ENCODE results near the gene PARP6. TPM values are rescaled to one million over a fixed set of nuclear protein-coding genes. Genes with fewer than 3 reads are reported as not detected.
A peak's percentile ranks its signal among the peaks of the same experiment; 100 is the strongest.

PARP6 gene
- total RNA-seq, 1 donor from 2014 or later = 61.3 TPM

GRCh38 chr15:72231066-72231832 is 41.1 kb downstream of the PARP6 start, which contains the start of gene PKM:
Gene PKM, minus strand, starts transcription at chr15:72231190. Its CDS starts 12,093 bp downstream, at chr15:72219097.
- peak; percentile 98 for DNase-seq (ENCODE audit: low spot score)

DNA sequence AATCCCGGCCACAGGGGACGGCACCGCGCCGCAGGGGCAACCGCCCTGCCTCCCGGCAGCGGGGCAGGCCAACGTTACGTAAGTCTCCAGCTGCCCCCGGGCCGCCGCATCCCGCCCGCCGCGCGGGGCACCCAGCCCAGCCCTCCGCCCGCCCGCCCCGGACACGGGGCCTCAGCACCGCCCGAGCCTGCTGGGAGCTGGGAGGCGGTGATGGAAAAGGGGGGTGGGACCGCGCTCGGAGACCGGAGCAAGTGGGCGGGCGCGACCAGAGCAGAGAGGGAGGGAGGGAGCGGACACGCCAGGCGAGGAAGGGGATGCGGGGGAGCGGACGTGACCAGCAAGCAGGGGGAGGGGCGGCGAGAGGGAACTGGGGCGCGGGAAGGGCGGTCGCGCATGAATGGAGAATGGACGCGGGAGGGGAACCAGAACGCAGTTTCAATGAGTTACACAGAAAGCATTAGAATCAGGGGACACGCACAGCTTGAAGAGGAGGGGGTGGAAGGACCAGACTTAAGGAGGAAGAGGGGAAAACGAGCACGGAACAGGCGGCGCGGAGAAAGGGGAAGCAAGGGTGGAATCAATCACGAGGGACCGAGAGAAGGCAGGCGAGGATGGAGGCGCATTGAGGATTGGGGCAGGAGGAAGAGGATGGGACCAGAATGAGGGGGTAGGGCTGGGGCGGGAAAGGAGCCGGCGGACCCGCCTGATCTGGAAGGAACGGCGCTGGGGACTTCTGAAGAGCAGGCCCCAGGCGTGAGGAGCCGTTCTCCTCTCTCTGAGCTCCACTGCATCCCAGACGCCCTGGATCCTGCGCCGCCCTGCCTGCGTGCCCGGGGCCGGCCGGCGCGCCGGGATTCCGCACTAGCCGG is 41.9 kb downstream of the PARP6 start:
- peak; percentile 95 for DNase-seq (ENCODE audit: low spot score)

DNA sequence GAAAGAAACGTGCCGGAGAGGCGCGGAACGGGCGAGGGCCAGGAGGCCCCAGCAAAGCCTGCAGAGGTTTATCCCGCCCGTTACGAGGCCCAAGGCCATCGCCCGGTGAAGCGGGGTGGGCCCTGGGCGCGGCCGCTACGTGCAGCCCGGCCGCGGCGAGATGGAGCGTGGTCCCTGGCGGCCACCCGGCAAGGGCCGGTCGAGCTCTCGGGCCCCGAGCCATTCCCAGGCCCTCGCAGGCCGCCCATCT is 42.5 kb downstream of the PARP6 start:
- DNase-seq (ENCODE audit: low spot score) = no peak

- no peak for DNase-seq (ENCODE audit: low spot score)
These were observed 43.0 kb downstream of the PARP6 start for GRCh38 chr15:72229076-72229946.

DNA sequence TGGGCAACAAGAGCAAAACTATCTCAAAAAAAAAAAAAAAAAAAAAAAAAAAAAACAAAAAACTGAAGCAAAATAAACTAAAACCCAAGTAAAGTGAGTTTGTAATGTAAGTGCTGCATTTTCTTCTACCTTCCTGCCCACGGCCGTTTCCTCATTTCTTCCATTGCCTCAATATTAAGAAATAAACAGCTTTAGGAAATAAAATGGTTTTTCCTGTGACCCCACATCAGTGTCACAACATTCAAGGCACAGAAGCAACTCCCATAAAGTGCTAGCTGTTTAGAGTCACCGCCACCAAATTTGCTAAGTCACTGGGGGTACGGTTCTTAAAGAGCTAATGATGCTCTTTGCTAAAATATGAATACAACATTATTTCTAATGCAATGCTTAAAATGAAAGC is 44.6 kb downstream of the PARP6 start:
- DNase-seq (ENCODE audit: low spot score) = no peak

- no peak for DNase-seq (ENCODE audit: low spot score)
These were observed 45.2 kb downstream of the PARP6 start for GRCh38 chr15:72227192-72227586.

GRCh38 chr15:72223278-72223677 is 49.1 kb downstream of the PARP6 start:
- no peak for DNase-seq (ENCODE audit: low spot score)

DNA sequence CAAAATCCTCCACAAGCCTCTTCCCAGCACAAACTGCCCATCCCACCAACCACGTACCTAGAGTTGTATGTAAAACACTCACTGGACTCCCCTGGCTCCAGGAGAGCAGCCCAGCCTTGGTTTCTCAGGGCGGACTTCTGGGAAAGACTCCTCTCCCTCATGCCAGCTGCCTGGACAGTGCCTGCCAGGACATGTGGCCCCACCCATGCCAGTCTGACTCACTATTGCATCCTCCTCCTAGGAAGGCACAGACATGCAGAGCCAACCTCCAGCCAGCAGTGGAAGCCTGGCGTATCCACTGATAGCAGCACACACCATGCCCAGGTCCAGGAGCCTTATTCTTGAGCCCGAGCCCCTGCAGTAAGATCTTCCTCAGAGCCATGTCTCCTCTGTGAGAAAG is 50.0 kb downstream of the PARP6 start:
- no peak for DNase-seq (ENCODE audit: low spot score)

DNA sequence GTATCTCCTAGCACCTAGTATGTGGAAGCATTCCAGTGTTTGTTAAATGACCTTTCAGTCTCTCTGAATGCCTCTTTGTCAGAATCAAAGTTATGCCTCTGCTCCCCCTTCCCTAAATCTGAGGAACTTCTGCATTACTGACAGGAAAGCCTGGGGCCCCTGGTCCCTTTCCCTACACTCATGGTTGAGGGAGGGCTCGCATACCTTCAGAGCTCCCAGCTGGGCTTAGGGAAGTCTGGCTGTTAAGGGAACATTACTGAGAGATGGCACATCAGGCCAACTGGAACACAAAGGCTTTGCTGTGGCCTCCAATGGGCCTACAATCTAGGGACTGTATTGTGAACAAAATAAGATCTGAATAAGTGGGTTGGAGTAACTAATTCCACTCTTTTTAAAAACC is 51.7 kb downstream of the PARP6 start:
- no peak for DNase-seq (ENCODE audit: low spot score)

DNA sequence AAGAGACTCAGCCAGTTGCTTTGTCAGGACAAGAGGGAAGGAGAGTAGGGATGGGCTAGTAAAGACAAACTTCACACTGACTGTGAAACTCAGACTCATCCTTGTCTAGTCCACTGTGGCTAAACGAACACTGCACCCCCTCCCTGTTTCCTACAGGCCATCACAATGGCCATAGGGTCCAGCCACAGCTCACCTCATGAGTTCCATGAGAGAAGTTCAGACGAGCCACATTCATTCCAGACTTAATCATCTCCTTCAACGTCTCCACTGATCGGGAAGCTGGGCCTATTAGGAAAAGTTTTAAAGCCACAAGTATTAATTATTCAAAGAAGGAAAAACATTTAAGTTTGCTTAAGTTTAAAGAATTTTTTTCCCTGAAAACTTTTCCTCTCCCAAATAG is 55.1 kb downstream of the PARP6 start:
- no peak for DNase-seq (ENCODE audit: low spot score)

- no peak for DNase-seq (ENCODE audit: low spot score)
These were observed 56.3 kb downstream of the PARP6 start for GRCh38 chr15:72216079-72216478.

DNA sequence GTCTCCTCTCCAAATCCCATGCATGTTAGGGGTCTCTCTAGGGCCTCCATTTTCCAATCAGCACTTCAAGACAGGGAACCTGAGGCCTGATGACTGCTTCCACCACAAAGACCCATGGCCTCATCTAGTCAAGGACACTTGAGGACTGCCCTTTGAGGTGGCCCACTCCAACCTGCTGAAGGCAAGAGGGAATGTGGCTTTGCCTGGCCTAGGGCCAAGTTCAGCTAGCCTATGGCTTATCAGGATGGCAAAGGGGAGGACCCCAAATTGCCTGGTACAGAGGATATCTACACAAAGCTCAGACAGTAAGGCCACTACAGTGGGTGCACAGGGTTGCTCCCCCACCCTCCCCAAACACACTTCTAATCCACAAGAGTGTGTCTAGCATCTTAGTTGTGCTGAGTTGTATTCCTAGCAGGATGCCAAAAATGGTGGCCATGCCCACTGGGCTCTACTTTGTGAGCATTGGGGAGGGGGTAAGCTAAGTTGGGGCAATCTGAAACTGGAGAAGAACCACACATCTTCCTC is 64.7 kb downstream of the PARP6 start:
- peak; percentile 68 for DNase-seq (ENCODE audit: low spot score)

GRCh38 chr15:72206677-72207000 is 65.7 kb downstream of the PARP6 start:
- DNase-seq (ENCODE audit: low spot score) = peak; percentile 67

- peak; percentile 72 for DNase-seq (ENCODE audit: low spot score)
These were observed 66.3 kb downstream of the PARP6 start for GRCh38 chr15:72205896-72206676.

GRCh38 chr15:72205273-72205672 is 67.1 kb downstream of the PARP6 start:
- DNase-seq (ENCODE audit: low spot score) = peak; percentile 6

DNA sequence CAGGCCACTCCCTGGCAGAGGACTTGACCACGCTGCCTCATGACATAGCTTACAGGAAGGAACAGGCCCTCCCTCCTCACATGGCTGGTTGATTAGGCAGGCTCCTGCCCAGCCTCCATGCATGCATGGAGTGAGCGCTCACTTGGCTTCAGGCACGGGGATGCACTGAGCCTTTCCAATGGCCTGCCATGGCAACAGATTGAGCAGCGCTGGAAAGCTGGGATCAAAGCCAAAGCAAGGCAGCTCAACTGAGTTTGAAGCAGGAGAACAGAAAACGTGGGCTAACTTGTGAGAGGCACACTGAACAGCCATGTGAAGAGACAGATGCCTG is 68.9 kb downstream of the PARP6 start:
- DNase-seq (ENCODE audit: low spot score) = peak; percentile 89

- DNase-seq (ENCODE audit: low spot score) = peak; percentile 79
These were observed 69.4 kb downstream of the PARP6 start for GRCh38 chr15:72202801-72203506.

- peak; percentile 16 for DNase-seq (ENCODE audit: low spot score)
These were observed 70.1 kb downstream of the PARP6 start for GRCh38 chr15:72202302-72202701.

DNA sequence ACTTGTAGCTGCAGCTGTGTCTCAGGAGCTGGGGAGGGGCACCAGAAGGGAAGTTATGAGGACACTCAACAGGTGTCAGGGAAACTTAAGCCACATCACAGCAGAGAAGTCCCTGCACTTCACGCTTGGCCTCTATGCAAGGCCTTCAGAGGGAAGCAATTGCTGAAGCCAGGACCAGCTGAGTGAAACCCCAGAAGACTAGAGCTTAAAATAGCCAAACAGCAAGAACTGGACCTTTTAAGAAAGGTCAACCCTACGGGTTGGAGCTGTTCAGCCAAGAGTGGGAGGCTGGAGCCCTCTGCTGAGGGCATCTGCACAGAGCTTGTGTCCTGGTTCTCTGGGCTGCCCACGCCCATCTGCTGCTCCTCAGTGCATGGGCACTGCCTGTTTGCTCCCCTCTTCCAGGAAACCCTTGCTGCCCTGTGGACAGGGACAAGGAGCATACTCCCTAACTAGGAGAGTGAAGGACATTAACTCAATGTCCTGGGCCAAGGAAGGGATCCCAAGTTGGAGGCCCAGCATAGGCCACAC is 70.9 kb downstream of the PARP6 start:
- DNase-seq (ENCODE audit: low spot score) = peak; percentile 64

Data from mesenteric fat pad (tissue), 1 donor.